RWPE2 (cell line): ENCODE data around the gene FBXW10.
"Not testable (repeated sequence)": the region's sequence is repeated elsewhere in the genome, so short reads cannot be mapped to it uniquely, and the experiment has no call there.

Experiments used
- ATAC-seq: fragments of 200-7000 bp; cut with Tn5 transposase; 3 replicates; pipeline ENCODE4 v1.9.1; 2021; ENCODE audit warnings: low read depth
- DNase-seq: peaks from one replicate; pipeline ENCODE4 v3.0.0-alpha.2; 2020; ENCODE audit warnings: low spot score
- H3K27ac ChIP-seq: fragments of 450-650 bp; 2 replicates; pipeline ENCODE4 v1.5.1; 2017; ENCODE audit warnings: mild to moderate bottlenecking; ENCODE audit not compliant: poor library complexity, severe bottlenecking
- H3K27me3 ChIP-seq: fragments of 250-450 bp; sonication (Bioruptor Pico); 2 replicates; pipeline ENCODE4 v1.5.1; 2021; ENCODE audit warnings: mild to moderate bottlenecking, moderate library complexity; ENCODE audit not compliant: insufficient read depth, poor library complexity, severe bottlenecking
- H3K36me3 ChIP-seq: fragments of 250-450 bp; sonication (Bioruptor Pico); 2 replicates; pipeline ENCODE4 v1.5.1; 2020; ENCODE audit warnings: low read depth, mild to moderate bottlenecking, moderate library complexity
- H3K4me1 ChIP-seq: fragments of 250-450 bp; sonication (Bioruptor Pico); 2 replicates; pipeline ENCODE4 v1.5.1; 2021; ENCODE audit warnings: mild to moderate bottlenecking, moderate library complexity; ENCODE audit not compliant: insufficient read depth, poor library complexity, severe bottlenecking
- H3K4me3 ChIP-seq: fragments of 250-450 bp; sonication (Bioruptor Pico); 2 replicates; pipeline ENCODE4 v1.5.1; 2021; ENCODE audit warnings: mild to moderate bottlenecking, moderate library complexity; ENCODE audit not compliant: severe bottlenecking
- H3K9me3 ChIP-seq: fragments of 250-450 bp; sonication (Bioruptor Pico); 2 replicates; pipeline ENCODE4 v1.5.1; 2021; ENCODE audit warnings: mild to moderate bottlenecking, moderate library complexity; ENCODE audit not compliant: severe bottlenecking
- CTCF ChIP-seq: fragments of 450-650 bp; IDR thresholded peaks from one replicate; pipeline ENCODE4 v1.5.1; 2017; ENCODE audit warnings: mild to moderate bottlenecking, moderate library complexity; ENCODE audit not compliant: poor library complexity, severe bottlenecking

FBXW10 gene

DNA sequence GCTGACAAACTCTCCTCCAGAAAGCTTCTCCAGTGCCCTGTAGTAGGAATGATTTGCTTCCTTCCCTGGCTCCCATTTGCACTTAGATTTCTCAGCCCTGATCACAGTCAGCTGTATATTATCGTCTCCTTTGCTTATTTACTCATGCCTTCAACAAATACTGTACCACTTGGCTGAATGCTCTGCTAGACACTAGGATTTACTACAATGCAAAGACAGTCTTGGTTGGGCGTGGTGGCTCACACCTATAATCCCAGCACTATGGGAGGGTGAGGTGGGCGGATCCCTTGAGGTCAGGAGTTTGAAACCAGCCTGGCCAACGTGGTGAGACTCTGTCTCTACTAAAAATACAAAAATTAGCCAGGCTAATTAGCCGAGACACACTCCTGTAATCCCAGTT is 43.0 kb downstream of the FBXW10 start:
- H3K4me3 ChIP-seq, H3K36me3 ChIP-seq, H3K27ac ChIP-seq, ATAC-seq, H3K27me3 ChIP-seq, H3K4me1 ChIP-seq, DNase-seq, H3K9me3 ChIP-seq: not testable (repeated sequence)

DNA sequence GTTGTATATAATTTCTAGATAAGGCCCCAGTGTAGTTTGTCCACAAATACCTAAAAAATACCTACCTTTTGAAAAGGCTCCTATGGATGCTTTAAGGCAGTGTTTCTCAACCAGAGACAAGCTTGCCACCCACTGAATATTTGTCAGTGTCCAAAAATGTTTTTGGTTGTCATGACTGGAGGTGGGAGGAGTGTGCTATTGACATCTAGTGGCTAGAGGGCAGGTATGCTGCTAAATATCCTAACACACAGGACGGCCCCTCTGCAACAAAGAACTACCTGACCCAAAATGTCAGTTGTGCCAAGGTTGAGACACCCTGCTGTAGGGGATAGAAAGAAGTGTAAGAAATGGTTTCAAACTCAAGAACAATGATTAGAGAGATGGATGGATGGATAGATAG is 47.5 kb downstream of the FBXW10 start:
- H3K36me3 ChIP-seq = 0 out of 2 replicates have a peak, but pooled peaks cover 12% of the 10 kb centered on the region
- peak; percentile 73 for ATAC-seq
- not testable (repeated sequence) for H3K4me3 ChIP-seq, H3K27ac ChIP-seq, H3K27me3 ChIP-seq, H3K9me3 ChIP-seq, DNase-seq, H3K4me1 ChIP-seq

DNA sequence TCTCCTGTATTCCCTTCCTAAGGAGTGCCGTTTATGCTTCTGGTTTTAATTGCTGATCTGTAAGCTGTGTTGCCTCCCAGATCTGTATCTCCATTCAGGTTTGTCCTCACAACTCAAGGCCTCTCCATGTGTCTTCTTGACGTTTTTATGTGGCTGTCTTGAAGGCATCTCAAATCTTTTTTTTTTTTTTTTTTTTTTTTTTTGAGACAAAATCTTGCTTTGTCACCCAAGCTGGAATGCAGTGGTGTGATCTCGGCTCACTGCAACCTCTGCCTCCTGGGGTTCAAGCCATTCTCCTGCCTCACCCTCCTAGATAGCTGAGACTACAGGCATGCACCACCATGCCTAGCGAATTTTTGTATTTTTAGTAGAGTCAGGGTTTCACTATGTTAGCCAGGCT is 51.0 kb downstream of the FBXW10 start:
- H3K9me3 ChIP-seq, ATAC-seq, H3K27me3 ChIP-seq, H3K4me3 ChIP-seq, H3K27ac ChIP-seq, DNase-seq, H3K36me3 ChIP-seq, H3K4me1 ChIP-seq: not testable (repeated sequence)

DNA sequence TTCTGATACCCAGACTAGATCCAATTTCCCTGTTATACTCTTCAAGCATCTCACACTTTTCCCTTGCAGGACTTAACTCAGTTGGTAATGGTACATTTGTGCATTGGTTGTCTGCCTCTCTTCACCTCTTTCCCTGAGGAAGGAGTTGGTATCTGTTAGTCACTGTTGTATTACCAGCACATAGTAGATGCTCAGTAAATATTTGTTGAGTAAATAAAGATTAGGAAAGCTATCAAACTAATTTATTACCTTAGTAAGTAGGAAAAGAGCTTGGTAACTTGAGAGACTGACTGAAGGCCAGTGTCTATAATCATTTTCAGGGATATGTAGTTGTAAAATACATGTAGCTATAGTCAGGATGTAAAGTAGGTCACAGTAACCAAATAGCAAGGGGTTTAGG is 53.0 kb downstream of the FBXW10 start:
- H3K9me3 ChIP-seq, H3K4me1 ChIP-seq, H3K27ac ChIP-seq, DNase-seq, H3K27me3 ChIP-seq, H3K4me3 ChIP-seq, ATAC-seq: not testable (repeated sequence)
- H3K36me3 ChIP-seq = peaks cover 12% of the 10 kb centered on the region; the same call in 1 of the 2 replicates

DNA sequence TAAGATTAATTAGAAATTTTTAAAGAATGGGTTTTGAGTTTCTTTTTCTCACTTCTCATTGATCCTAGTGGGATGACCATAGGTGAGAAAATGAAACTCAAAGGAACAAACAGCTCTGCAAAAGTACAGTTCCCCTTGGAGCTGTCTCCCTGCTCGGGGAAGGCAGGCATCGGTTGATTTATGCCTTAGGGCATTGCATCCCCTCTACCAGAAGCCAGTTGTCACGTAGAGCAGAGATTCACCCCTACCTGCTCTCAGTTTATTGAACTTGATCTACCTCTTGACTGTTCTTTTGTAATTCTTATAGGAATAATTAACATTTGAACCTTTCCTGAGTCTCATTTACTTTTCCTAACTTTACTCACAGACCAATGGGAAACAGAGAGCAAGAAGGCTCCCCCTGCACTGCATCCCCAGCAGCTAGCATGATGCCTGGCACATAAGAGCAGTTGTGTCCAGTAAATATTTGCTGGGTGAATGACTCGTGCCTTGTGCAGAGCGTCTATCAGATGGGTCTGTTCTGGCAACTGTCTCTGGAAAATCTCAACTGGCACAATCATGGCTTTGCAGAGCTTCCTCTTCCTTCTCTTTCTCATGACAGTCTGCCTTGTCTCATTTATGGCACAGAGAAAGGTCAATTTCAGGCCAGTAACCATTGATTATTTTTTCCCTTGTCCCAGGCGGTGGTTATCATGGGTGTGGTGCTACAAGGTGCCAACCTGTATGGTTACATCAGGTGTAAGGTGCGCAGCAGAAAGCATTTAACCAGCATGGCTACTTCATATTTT is 59.8 kb downstream of the FBXW10 start:
- not testable (repeated sequence) for H3K36me3 ChIP-seq, DNase-seq, H3K9me3 ChIP-seq, ATAC-seq, H3K27ac ChIP-seq, H3K27me3 ChIP-seq, H3K4me1 ChIP-seq, H3K4me3 ChIP-seq

DNA sequence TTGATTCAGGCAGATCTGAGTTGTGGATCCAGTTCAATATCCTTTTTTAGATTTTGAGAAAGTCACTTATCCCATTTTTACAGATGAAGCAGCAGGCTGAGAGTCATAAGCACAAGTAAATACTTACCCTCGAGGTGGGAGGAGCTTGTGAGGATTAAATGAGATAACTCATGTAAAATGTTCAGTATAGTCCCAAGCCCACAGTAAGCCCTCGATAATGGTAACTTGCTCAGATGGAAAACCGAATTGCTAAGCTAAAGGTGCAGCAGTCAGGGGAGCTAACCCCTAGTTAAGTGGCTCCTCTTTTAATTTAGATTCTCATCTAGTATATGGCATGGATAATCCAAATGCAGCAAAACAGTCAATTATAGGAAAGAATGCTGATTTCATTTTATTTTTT is 72.1 kb downstream of the FBXW10 start:
- H3K27me3 ChIP-seq, H3K4me1 ChIP-seq, H3K36me3 ChIP-seq, DNase-seq, ATAC-seq, H3K4me3 ChIP-seq, H3K27ac ChIP-seq, H3K9me3 ChIP-seq: not testable (repeated sequence)

DNA sequence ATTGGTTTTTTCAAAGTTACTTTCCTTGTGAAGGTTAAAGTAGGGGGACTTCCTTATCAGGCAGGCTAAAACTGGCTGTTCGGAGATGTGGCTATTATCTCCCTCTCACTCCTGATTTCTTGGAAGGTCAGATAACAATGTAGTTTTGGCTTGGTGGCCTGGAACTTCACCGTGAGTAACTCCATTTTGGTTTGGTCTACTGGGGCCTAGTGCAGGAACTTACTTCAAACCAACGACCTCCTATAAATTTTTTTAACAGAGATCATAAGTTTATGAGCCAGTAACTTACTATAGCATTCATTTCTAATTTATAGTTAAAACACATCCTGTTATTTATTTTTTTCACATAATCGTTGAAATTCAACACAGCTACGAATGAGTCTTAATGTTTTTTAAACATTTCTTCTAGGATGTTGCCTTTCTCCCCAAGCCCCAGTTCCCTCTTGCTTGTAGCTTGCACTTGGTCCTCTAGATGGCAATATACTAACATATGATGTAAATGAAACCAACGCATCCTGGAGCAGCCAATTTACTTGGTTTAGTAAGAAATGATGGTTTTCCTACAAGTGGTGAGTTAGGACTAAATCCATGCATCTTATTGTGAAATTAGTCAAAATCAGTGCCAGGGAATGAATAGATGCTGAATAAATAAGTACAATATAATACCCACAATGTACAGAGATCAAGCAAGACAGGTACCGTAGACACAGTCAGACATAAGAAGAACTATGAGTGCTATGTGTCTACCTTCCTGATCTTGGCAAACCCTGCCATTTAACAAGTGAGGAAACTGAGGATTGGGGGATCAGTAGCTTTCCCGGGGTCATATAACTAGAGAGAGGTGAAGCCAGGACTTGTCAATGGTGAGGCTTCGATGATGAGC is 72.9 kb downstream of the FBXW10 start:
- not testable (repeated sequence) for H3K4me3 ChIP-seq, DNase-seq, H3K36me3 ChIP-seq, H3K27ac ChIP-seq, H3K27me3 ChIP-seq, H3K4me1 ChIP-seq, H3K9me3 ChIP-seq
- peak; percentile 71 for ATAC-seq
- peak; percentile 73 for TF ChIP-seq CTCF

DNA sequence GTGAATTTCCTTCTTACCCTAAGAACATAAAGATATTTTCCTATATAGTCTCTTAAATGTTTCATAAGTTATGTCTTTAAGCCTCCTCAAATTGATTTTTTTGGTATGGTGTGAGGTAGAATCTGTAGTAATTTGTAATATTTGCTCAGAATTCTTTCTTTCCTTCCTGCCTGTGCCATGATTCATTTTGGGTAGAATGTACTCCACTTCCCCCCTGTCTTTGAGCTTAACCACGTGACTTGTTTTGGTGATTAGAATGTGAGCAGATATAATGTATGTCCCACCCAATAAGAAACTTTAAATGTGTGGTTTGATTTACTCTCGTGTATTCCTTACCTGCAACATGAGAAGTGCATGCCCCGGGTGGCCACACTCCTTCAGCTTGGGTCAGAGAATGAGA is 77.6 kb downstream of the FBXW10 start:
- not testable (repeated sequence) for H3K36me3 ChIP-seq

GRCh38 chr17:18827613-18828012 is 83.8 kb downstream of the FBXW10 start:
- ATAC-seq, H3K4me1 ChIP-seq, H3K9me3 ChIP-seq, H3K4me3 ChIP-seq, H3K27me3 ChIP-seq, H3K36me3 ChIP-seq, DNase-seq, H3K27ac ChIP-seq: not testable (repeated sequence)

More for the DNA sequence above, 77.6 kb downstream of the FBXW10 start:
- H3K27ac ChIP-seq, H3K27me3 ChIP-seq, H3K4me1 ChIP-seq, ATAC-seq, H3K9me3 ChIP-seq, H3K4me3 ChIP-seq, DNase-seq: not testable (repeated sequence)
